ENCODE measurements around the gene RBM18. TPM values are rescaled to one million over a fixed set of nuclear protein-coding genes. Genes with fewer than 3 reads are reported as not detected.
A peak's percentile ranks its signal among the peaks of the same experiment; 100 is the strongest.

The RBM18 gene
- total and polyA plus RNA-seq, 2 of the 4 experiments (the other 2 are of a cell fraction): 8.4 to 15.6 TPM

DNA sequence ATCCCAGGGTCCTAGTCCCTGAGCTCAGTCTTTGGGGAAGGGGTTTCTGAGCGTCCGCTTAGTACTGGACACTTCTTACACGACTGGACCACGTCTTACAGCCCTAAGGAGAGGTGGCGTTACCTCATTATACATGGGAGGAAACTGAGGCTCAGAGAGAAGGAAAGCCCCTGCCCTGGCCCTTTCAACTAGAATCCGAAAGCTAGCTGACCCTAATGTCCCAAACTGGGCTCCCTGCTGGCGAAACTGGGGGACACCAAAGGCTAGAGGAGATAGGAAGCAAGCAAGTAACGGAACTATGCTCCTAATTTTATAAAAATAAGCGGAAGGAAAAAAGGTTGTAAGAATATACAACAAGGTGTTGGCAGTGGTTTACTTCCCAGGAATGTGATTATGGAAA, 50.1 kb downstream of the RBM18 start:
- Histone ChIP-seq H2AK5ac (ENCODE audit: low read depth, low read length) (no peak overlapping the region), H3K14ac (replicated peaks; ENCODE audit: low read depth, low read length) (no peak overlapping the region), H2BK15ac (ENCODE audit: low read depth, low read length) (no peak overlapping the region), H4K8ac (ENCODE audit: low read depth in 2 of 2, low read length in 2 of 2) (no peak overlapping the region), H2BK5ac (ENCODE audit: low read depth, low read length, poor library complexity, severe bottlenecking) (no peak overlapping the region), H2AK9ac (replicated peaks; ENCODE audit: low read depth, low read length, poor library complexity) (no peak overlapping the region), H2AFZ (replicated peaks; ENCODE audit: low read length, poor library complexity) (peak overlapping the region; percentile 73), H4K20me1 (ENCODE audit: insufficient read depth, low read length) (peaks cover 15% of the 10 kb centered on the region; the same call in 1 of the 2 replicates), H3K4me3 (ENCODE audit: insufficient read depth, low read depth, low read length) (0 out of 2 replicates have a peak overlapping the region, but pooled peaks have one; percentile 6), H3K4me1 (ENCODE audit: control insufficient read depth, insufficient read depth, low read length) (peaks cover 4% of the 10 kb centered on the region; the same call in 1 of the 2 replicates), H3K36me3 (ENCODE audit: control insufficient read depth, insufficient read depth, low read length) (no peaks in the 10 kb centered on the region), H2BK20ac (ENCODE audit: low read depth, low read length) (no peak overlapping the region), H3K9ac (ENCODE audit: low read depth, low read length) (no peak overlapping the region), H3K4me2 (ENCODE audit: low read depth, low read length) (peak overlapping the region; percentile 74), H3K9me3 (ENCODE audit: control insufficient read depth, insufficient read depth, low read length) (peaks cover 10% of the 10 kb centered on the region; the same call in 1 of the 2 replicates), H3K56ac (ENCODE audit: extremely low read depth, insufficient read depth, low read length) (no peak overlapping the region), H3K9me1 (ENCODE audit: insufficient read depth, low read length) (no peaks in the 10 kb centered on the region), H3K4ac (ENCODE audit: low read depth, low read length) (no peak overlapping the region), H3K27ac (ENCODE audit: insufficient read depth, low read length) (no peak overlapping the region), H4K5ac (ENCODE audit: low read depth, low read length) (no peak overlapping the region), H3K27me3 (ENCODE audit: control insufficient read depth, insufficient read depth, low read length) (peaks cover 85% of the 10 kb centered on the region), H4K91ac (ENCODE audit: insufficient read depth, low read depth, low read length) (no peak overlapping the region), H3K79me1 (ENCODE audit: low read depth in 1 of 2, low read length in 2 of 2) (no peaks in the 10 kb centered on the region), H3K18ac (ENCODE audit: low read depth, low read length) (no peak overlapping the region), H3K23ac (ENCODE audit: low read depth, low read length) (no peak overlapping the region; the same call in 1 of the 2 replicates), H2BK120ac (ENCODE audit: low read depth, low read length) (no peak overlapping the region)
- no peak for TF ChIP-seq MAFK (IDR thresholded peaks at IDR 0.05; ENCODE audit: low read depth, low read length)
- TF ChIP-seq CEBPB (IDR thresholded peaks at IDR 0.05; ENCODE audit: low read depth, low read length): no peak
- no peak for TF ChIP-seq RCOR1 (IDR thresholded peaks at IDR 0.05; ENCODE audit: insufficient replicate concordance, low read length)
- ATAC-seq (ENCODE audit: low read depth): no peak
- POLR2A ChIA-PET (ENCODE audit: unreplicated experiment): no interaction called here
- intact Hi-C loops (cut with micrococcal nuclease) (no loop called here), dilution Hi-C loops (cut with HindIII; ENCODE audit: low sequenced_read_pairs, unreplicated experiment) (no loop called here), in situ Hi-C loops (cut with MboI; ENCODE audit: low sequenced_read_pairs) (no loop called here)
- no peak for DNase-seq
- no CpG with 5 or more reads among the region's 9 CpGs for WGBS, 2 experiments (ENCODE audit: extremely low coverage in 2 of 2, insufficient read length in 1 of 2)
- BruUV-seq (replicated peaks): no TSS peak
- CTCF ChIA-PET: no interaction called here

Data from IMR-90 (cell line).